Stimulated activated CD4-positive, alpha-beta T cell treated with anti-CD3 and anti-CD28 coated beads, Interleukin-1b, Interleukin-23, amount 100 ng/mL, for 1 hour (primary cell): Measurements from ENCODE around the gene OR5AP2.
"Not testable (repeated sequence)": the region's sequence is repeated elsewhere in the genome, so short reads cannot be mapped to it uniquely, and the experiment has no call there.

Source experiments
- DNase-seq, 2 donors: peaks; one replicate each; pipeline ENCODE4 v3.0.0-alpha.2; 2020; ENCODE audit warnings: low read depth in 2 of 2

The OR5AP2 gene

GRCh38 chr11:56642339-56642738, at the start of gene OR5AP2:
TSS of gene OR5AP2 (minus strand) at chr11:56642439. CDS start at chr11:56642439, 0 bp downstream.
- DNase-seq: no peak

GRCh38 chr11:56691179-56691578, 48.9 kb upstream of the OR5AP2 start:
- DNase-seq: not testable (repeated sequence)

- DNase-seq: no peak
Observed at GRCh38 chr11:56688554-56689100, 46.4 kb upstream of the OR5AP2 start.

DNA sequence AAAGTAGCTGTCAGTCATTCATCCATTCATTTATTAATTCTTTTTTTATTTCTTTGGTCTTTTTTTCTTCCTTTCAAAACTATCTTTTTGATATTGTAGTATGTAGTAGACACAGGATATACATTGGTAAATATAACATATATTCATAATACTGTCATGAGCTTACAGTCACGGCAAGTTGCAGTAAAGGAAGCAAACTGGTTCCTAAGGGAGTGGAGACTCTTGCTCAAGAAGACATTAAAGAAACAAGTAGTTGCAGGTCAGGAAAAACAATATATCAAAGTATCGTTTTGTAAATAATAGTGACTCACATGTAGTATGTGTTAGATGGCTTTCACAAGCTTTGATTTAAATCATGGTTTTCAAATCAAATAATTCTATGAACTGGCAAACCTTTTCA, 28.7 kb upstream of the OR5AP2 start:
- no peak for DNase-seq

DNA sequence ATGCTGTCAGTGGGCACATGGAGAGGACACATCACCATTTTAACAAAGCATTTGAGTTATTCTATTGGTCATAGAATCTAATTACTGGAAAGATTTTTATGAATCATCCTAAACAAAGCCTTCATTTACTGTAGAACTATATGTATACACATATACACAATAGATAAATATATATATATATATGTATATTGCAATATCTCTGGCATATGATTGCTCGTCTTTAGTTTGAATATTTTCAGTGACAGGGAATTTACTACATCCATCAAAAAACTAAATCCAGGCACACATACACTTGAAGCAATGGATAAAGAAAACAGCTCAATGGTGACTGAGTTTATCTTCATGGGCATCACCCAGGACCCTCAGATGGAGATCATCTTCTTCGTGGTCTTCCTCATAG, 21.1 kb upstream of the OR5AP2 start, which contains the start of gene OR5AR1:
OR5AR1 (plus strand) TSS at position 301 of the 400 bp plus-strand sequence; CDS start at position 301, 0 bp downstream.
- no peak for DNase-seq

- no peak for DNase-seq
Observed at GRCh38 chr11:56659755-56660154, 17.5 kb upstream of the OR5AP2 start.

DNA sequence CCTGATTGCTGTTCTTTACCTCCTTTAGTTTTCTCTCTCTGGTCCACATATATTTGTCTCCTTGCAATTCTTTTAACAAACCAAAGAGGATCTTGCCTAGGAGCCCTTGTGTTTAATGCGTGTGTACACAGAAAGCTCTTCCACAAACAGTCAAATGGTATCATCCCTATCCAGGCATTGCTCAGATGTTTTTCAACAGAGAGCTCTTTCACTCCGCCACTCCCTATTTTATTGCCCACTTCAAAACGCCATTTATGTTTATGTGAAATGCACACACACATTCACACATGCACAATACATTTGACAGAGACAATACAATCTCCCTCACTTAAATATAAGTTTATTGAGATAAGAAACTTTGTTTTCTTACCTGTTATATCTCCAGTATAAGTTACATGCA, 4.7 kb downstream of the OR5AP2 start:
- no peak for DNase-seq

DNA sequence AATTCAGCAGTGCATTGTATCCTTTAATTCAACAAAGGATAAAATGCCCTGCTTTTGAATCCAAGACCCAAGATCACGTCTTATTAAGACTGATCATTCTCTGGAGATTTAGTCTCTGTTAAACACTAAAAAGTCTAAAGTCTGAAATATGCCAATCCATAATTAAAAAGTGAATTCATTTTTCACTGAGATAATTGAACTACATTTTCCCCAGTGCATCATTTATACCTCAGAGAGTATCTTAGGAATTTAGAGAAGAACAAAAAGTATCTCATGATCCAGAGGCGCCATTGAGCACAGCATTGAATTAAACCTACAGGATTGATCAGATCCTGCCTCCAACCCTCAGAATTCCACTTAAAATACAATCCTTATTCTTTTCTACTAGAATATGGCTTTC, 5.4 kb downstream of the OR5AP2 start:
- DNase-seq: no peak

GRCh38 chr11:56632329-56632728, 9.9 kb downstream of the OR5AP2 start:
- DNase-seq: no peak

GRCh38 chr11:56625946-56626345, 16.3 kb downstream of the OR5AP2 start:
- DNase-seq: no peak

- DNase-seq: no peak
Observed at GRCh38 chr11:56624661-56625110, 17.6 kb downstream of the OR5AP2 start.

GRCh38 chr11:56611174-56611573, 31.1 kb downstream of the OR5AP2 start:
- DNase-seq: no peak

GRCh38 chr11:56592088-56592717, 50.0 kb downstream of the OR5AP2 start:
- DNase-seq: not testable (repeated sequence)
